ENCODE measurements around the gene SYK.
A peak's percentile ranks its signal among the peaks of the same experiment; 100 is the strongest.

SYK gene

DNA sequence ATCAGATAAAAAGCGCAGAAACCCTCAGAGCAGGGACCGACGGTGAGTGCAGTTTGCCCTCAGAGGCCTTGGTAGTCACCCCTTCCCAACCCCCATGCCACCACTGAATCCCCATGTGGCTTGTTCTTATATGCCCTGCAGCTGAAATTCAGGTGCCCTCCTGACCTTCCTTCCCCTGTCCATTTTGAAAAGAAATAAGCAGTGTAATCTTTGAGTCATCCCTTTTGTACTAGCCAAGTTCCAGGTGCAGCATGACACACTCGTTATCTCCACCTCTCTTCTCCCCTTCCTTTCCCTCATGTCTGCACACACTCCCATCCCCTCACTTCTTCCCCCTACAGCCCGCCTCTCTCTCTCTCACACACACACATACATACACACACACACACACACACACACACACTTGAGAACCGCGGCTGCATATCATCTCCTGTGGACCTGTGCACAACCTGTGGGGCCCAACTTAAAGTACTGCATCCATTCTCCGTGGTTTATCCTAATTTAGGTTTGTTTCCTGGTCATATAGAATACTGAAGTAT is 53.1 kb downstream of the SYK start:
- no peak for DNase-seq

DNA sequence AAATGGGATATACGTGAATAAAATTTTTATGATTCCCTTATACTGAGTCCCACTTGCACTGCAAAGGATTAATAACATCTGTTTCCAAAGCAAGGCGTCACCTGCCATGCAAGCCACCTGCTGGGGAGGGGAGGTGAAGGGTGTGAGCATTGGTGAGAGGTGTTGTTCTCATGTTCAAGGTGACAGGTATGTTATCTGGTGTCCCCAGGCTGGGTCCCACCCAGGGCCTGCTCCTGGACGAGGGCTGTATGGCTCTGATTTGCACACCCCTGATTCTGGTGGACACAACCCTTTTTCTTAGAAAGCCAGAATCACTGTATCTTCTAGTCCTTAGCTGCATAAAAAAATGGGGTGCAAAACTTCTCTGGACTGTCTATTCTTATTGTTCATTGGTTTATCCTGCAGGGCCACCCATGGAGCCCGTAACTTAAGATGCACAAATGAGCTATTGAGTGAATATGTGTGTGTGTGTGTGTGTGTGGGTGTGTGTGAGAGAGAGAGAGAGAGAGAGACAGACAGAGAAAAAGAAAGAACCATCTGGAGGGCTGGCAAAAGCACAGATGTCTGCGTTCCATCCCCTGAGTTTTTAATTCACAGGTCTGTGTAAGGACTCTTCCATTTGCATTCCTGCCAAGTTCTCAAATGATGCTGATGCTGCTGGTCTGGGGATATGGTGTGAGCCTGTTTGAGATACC is 53.7 kb downstream of the SYK start:
- no peak for DNase-seq

DNA sequence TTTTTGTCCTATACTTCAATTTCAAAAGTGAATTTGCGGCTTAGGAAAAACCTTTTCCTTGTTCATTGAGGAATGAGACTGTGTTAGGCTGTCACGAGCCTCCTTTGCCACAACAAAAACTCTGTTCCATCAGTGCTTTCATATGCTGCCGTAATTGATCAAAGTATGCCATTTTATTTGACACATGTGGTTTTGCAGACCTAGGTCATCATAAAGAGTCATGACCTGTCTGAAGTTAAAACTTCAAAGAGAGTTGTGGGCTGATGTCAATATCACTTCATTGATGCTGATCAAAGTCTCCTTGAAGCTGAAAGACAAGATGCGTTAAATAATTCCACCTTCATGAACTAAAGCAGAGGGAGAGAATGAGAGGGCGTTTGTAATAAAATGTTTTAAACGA is 55.5 kb downstream of the SYK start:
- no peak for DNase-seq

DNA sequence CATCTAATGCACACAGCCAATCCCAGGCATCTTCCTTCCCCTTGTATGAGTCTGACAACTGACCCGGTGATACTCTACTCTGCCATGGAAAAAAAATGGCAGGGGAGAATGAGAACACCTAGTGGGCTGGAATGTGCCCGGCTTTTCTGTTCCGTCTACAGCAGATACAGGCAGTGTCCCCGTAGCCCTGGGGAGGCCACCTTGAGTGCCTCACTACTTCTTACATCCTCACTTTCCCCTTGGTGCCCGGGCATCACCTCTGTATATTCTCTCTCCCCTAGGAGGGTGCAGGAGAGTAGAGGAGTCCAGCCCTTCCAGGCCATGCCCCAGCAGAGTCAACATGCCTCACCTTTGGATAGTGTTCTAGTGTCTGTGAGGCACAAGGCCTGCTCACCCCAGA is 56.2 kb downstream of the SYK start:
- DNase-seq = no peak

DNA sequence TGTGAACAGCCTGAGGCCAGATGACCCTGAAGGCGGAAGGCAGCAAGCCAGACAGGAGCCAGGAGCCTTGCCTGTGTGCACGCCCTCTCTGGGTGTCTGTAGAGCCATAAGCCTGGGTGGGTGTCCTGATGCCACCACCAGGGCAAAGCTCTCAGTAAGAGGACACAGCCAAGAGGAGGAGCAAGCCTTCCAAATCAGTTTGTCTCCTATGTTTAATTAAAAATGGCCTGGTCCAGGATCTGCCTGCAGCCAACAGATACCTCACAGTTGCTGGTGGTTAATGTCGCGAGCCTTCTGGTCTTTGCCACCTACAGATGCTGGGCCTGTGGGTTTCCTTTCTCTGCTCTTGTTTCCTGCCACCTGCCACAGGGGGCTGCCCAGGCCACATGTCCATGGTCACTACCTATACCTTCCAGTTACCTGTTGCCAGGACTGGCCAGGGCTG is 56.9 kb downstream of the SYK start:
- no peak for DNase-seq

DNA sequence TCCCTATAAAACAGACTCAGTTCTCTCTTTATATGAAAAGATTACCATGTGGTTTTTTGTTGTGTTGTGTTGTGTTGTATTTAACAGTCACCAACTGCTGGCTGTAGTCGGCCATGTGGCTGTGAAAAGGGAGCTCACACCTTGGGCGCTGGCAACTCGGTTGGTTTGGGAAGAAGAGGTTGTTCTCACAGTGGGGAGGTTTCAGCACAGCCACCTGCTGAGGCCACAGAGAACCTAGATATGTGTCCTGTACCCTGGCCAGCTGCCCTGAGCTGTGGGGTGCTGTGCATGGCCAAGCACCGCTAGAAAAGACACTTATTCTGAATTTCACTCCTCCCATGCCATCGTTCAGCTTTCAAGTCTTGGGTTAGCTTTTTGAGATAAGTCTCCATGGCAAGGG is 58.8 kb downstream of the SYK start:
- no peak for DNase-seq

DNA sequence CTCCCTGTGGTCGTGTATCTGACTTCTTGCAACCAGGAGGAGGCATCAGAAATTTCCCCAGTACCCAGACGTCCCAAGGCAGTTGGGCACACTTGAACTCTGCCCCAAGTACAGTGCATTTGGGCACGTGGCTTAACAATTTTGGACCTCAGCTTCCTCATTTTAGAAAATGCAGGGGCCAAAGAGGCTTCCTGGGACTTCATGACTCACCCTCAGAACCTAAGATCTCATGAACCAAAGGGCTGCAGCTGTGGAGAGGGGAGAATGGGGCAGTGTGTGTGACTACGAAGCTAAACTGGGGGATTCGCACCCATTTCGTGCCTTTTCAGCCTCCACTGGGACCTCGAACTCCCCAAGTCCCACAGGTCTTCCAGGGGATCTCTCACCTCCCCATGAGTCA is 59.2 kb downstream of the SYK start:
- peak in 1 of 2 donors; percentile 28 for DNase-seq

DNA sequence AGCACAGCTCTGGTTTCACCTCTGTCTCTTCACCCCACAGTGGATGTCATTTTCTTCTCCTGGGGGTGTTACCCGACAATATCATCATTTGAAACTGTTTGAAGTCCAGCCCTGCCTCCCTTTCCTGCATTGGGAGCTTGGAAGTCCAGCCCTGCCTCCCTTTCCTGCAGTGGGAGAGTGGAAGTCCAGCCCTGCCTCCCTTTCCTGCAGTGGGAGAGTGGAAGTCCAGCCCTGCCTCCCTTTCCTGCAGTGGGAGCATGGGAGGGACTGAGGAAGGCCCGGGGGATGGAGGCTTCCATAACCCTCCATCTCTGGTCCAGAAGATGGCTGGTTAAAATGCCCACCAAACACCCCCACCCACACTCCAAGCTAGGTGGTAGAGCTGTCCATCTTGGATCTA is 59.8 kb downstream of the SYK start:
- DNase-seq = no peak

DNA sequence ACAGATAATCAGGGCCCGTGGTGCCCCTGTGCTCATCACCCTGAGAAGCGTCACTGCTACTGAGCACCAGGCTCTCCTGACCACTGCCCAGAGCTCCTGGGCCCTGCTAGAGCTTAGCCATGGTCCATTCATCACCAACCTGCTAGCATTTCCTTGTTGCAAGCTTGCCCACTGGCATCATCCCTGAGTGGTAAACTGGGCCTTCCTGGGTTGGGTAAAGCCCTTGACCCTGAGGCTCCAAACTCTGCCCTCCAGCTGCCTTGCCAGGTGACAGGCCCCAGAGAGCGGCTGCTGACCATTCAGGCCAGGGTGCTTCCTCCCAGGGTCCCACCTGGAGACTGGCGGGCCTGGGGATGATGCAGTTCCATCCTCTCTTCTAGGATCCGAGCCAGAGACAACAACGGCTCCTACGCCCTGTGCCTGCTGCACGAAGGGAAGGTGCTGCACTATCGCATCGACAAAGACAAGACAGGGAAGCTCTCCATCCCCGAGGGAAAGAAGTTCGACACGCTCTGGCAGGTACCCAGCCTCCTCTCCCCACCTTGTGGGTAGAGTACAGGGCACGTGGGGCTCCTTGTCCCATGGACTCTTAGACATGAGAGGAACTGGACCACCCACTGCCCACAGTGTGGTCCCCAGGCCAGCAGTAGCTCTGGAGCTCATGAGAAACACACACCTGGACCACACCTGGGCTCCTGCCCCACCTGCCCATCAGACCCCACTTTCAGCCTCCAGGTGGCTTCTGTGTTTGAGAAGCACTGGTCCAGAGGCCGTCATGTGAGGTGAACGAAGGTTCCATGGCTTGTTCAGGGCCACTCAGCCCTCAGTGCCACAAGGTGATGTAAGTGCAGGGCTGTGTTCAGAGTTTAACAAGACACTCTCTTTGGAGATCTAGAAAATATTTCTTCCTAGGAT is 60.5 kb downstream of the SYK start:
- DNase-seq = no peak

DNA sequence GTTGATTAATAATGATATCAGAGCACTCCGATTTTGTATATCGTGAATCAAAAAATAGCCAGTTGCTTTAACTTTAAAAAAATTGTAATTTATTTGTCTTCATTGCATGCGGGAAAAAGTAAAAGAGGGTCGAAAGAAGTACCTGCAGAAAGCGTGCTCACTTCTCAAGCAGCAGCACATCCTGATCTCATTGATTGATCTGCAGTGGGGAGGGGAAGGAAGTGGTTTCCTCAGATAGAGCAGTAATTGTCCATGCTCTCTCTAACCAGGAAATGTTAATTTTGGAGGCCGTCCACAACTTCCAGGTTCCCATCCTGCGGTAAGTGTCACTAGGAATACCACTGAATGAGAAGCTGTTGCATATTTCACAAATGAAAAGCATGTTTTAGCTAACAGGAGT is 63.2 kb downstream of the SYK start:
- no peak for DNase-seq

DNA sequence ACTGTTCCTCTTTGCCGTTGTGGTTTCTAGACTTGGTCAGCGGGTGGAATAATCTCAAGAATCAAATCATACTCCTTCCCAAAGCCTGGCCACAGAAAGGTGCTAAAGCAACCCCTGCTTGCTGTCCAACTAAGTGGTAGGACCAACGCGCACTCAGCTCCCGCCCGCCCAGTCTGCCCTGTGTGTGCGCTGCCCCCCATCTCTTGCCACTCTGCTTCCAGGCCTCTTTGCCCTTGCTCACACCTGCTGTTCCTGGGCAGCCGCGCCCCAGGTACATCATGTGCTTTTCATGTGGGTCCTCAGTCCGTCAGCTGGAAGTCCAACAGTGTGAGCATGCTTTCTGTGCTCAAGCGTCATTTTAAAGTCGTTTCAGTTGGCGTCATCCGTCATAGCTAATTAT is 65.5 kb downstream of the SYK start:
- DNase-seq = no peak

DNA sequence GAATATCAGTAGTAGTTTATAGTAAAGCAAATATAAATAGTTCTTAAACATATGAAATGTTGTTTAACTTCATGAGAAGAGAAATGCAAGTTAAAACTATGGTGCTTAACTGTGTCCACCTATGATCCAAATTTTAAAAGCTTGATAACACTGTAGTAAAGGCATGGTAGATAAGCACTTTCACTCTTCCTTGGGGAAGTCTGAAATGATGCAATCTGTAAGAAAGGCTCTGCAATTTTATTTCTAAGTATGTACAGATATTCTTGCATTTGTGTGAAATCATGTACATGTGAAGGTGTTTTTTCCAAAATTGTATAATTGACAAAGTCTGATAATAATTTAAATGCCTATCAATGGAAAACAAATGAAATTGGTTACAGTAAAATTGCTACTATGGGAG is 66.9 kb downstream of the SYK start:
- DNase-seq = no peak

DNA sequence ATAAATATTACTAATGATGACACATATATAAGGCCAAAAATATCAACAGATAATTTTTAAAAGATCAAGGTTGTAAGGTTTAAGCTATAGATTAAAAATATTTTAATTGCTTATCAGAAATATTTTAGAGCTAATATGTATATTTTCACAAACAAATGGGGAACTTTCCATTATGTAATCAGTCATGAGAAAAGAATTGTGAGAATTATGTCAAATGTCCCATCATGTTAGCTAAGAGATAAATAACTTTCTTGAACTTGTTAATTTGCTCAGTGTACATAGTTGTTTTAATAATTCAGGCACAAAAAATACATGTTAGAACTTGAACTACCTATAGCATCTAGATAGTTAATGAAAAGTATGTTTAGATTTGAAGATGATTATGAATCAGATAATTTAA is 67.7 kb downstream of the SYK start:
- DNase-seq = no peak

DNA sequence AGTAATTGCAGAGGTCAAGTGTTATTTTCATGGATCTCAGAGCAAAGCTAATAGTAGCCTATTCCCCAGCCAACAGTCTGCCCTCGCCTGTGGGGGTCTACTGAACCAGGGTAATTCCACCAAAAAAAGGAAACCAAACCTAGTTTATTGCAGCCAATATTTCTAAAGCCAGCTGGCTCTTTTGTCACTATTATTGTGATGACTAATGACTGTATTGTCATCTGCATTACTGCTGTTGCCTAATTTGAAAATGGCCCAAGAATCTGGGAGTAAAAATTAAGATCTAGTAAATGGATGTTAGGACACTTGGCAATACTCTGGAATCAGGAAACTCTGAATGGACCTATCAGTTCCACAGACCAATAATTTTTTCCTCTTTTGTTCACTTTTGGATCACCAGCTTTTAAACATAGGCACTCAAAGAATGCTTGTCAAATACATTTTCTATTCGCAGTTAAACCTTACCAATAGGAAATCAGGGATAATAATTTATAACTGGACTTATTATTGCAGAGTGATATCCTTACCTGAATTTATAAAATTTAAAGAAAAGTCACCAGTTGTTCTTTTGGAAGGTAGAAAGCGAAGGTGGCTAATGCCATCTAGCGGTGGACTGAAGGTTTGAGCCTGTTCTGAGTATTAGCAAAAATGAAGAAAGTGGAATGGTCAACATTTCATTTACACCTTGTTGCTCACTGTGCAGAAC is 69.2 kb downstream of the SYK start:
- peak; percentile 26 to 50 for DNase-seq

DNA sequence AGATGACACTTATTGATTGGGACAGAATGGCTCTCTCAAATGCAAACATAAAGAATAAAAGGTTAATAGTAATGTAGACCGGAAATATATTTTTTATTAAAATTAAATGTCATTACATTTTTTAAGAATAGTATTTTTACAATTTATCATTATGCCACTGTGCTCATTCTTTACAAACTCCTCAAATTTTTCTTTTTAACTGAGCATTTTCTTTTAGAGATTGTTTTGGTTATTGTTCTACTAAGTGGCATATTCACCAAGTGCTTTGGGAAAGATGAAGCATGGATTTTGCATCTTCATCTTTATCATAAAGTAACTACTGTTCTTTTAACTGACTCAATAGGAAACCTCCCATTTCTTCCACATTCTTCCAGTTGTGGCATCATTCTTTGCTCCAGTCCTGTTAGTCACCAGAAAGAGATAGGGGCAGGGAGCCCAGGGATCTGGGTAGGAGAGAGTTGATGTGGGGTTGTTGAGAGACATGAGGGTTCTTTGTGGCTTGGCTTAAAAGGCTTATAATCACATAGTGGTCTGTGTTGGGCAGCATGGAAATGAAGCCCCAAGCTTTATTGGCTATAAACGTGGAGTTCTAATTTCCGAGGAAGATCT is 69.8 kb downstream of the SYK start:
- no peak for DNase-seq

DNA sequence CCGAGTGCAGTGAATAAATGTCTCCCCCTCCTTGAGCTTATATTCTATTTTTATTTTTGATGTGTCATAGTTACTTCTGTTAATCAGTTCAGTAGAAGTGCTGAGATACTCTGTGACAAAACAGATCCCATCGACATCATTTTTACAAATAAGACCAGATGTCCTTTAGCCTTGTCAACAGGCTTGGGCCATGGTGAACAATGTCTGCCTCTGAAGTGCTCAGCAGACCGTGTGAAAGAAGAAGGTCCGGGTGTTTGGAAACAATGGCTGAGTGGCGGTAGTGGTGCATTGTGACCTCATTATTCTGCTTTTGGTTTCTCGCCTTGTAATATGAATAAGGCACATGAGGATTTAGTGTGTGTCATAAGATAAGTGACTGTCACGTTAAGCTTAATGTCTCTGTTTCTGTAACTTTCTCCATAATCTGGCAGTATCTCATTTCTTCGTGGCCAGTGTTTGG is 71.2 kb downstream of the SYK start:
- DNase-seq = no peak

DNA sequence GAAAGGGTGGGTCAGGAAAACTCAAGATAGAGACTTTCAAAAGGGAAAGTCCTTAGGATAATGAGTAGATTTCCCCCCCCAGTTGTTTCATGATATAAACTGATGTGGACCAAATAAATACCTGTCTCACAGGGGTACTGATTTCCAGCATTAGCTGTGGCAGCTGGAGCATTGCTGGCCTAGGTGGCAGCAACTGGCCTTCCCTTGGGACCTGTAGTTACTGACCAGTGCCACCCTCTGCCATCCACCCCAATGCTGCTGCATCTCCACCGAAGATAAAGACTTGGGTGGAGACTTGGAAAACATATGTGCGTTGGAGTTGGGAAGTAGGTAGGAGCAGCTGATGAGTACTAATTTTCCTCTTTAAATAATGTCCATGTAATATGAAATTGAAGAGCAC is 71.8 kb downstream of the SYK start:
- DNase-seq = no peak

DNA sequence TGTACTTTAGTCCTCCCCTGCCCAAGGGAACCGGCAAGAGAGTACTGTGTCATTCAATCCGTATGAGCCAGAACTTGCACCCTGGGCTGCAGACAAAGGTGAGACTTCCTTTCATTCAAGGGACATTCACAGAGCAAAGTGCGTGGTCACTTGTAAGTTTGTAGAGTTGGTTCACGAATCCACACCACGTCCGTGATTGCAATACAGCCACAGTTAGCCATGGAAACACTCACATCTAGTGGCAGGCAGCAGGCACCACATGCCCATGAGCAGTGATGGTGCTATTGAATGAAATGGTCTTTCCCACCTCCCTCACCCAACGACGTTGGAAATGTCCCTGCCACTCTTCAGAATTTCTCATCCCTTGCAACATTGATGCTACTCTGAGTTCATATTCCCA is 72.6 kb downstream of the SYK start:
- DNase-seq = no peak

DNA sequence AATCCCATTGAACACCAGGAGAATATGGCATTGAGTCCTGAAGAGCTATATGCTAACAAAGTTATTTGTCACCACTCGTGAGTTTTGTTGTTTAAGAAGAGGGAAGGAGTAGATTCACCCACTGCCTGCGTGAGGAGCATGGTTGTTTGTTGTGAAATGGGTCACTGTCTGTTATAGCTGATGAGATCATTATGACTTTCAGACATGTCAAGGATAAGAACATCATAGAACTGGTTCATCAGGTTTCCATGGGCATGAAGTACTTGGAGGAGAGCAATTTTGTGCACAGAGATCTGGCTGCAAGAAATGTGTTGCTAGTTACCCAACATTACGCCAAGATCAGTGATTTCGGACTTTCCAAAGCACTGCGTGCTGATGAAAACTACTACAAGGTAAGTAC is 76.9 kb downstream of the SYK start:
- DNase-seq = no peak

DNA sequence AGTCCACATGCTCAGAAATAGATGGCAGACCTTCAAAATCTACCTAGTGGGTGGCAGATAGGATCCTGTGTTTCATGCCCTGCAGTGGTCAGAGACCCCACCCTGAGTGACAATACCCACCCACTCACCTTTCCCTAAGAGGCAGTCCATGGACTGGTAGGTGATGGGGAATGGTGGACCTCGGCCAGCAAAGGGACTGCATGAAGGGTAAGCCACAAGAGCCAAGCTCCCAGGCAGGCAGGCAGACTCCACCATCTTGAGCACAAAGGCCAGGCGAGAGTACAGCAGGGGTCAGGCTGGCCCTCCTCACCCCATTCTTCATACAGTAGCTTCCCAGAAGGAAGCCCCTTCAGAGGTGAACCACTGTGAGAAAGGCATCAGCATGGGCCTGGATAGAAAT is 78.4 kb downstream of the SYK start:
- DNase-seq = no peak

DNA sequence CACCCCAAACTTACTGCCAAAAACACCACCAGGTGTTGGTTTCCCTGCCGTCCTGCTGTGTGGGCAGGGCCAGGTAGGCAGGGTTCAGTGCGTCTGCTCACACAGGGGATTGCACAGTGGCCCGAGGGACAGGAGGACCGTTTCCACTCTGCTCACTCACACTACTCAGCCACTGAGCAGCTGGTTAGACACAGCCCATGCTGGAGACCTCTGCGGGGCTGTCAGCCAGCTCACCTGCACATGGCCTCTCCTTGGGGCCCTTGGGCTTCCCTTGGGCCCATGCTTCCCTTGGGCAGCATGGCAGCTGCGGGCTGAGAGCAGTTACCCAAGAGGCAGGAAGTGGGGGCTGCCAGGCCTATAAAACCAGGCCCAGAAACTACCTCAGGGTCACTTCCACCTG is 79.0 kb downstream of the SYK start:
- DNase-seq = no peak

DNA sequence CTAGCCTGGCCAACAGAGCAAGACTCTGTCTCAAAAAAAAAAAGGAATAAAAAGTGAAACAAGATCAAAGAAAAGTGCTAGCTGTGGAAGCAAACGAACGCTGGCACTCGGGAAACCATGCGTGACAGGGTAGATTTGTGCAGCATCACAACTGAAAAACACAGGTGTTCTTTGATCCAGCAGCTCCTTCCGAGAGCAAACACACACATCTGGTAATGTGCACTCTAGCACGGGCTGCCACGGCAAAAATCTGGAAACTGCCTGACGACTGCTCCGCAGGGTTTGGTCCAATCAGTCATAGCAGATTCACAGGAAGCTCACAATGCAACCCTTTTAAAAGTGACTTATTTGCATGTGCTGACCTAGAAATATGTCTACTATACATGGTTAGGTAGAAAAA is 80.0 kb downstream of the SYK start:
- peak in 1 of 2 donors; percentile 24 for DNase-seq

Data from CD4-positive, alpha-beta T cell treated with Interferon alpha-2 for 1 hour (primary cell).